HG02885 (cell line): ENCODE data around the gene ADGRL2.
"Not testable (repeated sequence)": the region's sequence is repeated elsewhere in the genome, so short reads cannot be mapped to it uniquely, and the experiment has no call there.

Source experiments
- ATAC-seq: cut with Tn5 transposase; IDR thresholded peaks from one replicate; pipeline ENCODE4 v1.9.1; 2021; ENCODE audit warnings: mild to moderate bottlenecking; ENCODE audit not compliant: unreplicated experiment, poor library complexity

Gene ADGRL2

GRCh38 chr1:81846630-81847029 lies 45.9 kb downstream of the ADGRL2 start:
- ATAC-seq: no peak

- ATAC-seq: no peak
Observed at GRCh38 chr1:81847063-81847462, 46.3 kb downstream of the ADGRL2 start.

DNA sequence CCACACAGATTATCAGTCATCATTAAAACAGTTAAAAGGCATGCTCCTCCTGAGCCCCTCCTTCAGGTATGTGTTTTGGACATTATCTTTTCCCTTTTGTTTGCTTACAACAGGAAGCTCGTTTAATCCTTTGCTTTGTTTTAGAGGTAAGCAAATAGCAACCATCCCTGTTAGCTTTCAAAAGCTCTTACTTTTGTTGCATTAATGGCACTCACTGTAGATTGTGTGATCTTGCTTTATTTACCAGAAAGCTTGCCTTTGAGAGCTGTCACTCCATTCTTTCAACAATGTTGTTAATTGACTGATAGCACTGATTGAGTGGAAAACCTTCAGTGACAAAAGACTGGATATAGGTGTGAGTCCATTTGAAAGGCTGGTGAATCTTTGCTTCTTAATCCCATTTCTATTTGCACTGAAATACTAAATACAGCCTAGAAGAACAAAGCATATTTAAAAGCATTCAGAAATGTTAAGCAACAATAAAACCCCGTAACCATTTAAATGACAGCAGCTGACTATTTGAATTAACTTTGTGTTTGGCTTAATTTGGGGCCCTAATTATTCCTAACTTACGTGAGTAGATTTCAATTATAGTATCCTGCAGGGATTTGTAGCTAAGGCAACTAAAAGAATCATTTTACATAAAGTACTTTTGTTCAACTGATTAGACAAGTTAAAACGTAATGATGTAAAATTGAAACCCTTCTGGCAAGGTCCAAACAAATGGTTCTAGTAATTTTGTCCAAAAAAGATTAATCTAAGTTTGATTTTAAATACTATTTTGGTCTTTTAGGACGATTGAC lies 48.3 kb downstream of the ADGRL2 start:
- no peak for ATAC-seq

DNA sequence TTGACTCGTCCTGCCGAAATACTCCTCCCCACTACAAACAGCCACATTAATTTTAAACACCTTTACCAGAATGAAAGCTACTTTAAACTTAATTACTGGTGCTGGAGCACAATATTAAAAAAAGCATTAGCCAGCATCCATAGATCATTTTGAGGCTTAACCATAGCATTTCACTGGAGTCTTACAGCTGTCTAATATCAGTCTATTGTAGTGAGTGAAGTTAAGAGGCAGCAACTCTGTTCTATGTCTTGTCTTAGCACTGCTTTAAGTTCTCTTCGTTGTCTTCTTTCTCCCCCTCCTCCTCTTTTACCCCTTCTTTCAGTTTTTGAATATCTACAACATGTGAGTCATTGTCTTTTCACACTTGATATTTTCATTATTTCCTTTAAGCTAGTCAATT lies 49.3 kb downstream of the ADGRL2 start:
- no peak for ATAC-seq

DNA sequence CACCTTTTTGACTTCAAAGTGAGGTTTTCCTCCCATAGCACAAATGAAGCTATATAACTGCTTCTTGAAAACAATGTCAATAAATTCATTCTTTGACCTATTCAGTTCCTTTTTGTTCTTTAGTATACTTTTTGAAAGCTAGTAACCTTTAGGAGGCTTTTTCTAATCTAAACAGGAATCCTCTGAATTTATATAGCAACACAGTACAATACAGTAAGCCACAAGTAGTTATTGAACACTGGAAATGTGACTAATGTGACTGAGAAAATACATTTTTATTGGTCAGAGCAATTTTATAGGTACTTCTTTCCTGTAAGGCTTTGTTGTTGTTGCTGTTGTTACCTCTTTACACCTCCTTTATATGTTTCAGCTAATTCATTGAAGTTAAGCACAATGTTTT lies 49.8 kb downstream of the ADGRL2 start:
- ATAC-seq: no peak

DNA sequence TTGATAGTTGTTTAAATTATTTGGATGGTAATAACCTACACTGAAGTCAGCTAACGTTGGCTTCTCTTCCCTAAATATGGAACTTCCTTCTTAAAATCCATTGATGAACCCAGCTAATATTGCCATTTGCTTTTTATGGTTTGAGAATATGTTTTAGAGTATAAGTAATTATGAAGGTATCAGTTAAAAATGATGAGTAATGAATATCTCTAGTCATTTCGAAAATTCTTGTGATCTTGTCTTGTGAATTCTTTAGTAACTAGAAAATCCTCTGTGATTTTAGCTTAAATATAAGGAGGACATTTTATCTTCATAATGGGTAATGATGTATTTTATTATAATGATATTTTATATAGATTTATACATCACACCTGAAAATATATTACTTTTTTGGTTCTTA lies 50.5 kb downstream of the ADGRL2 start:
- ATAC-seq: no peak

DNA sequence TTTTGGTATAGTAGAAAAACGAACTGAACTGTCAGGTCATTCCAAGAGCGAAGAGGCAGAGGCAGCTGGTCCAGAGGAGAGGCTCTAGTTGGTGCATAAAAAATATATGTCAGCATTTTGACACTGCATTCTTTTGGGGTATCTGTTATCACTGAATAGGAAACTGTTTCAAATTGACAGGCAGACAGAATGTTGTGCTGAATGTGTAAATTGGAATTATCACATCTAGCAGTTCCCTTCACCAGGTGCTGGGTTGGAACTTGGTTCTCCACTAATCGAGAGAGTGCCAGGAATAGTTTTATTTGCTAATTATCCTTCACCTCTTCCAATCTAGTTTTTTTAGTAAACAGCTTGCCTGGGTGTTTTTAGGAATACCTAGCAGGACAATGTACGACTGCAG lies 52.2 kb downstream of the ADGRL2 start:
- no peak for ATAC-seq

DNA sequence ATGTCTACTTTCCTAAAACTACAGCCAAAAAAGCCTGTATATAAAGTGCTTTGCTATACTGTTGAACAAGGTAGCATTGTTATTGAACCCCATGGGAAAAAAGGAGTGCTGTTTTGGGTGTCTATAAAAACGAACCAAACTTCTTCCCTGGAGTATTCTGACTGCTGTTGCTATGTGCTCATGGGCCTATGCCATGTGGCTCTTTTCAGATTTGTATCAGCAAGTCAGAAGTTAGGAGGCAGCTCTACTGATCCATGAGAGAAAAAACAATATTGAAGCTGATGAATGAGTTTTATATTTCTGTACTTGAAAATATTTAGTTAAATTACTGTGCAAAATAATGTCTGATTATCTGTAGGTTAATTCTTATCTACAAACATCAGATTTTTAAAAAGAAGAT lies 66.5 kb downstream of the ADGRL2 start:
- ATAC-seq: no peak

DNA sequence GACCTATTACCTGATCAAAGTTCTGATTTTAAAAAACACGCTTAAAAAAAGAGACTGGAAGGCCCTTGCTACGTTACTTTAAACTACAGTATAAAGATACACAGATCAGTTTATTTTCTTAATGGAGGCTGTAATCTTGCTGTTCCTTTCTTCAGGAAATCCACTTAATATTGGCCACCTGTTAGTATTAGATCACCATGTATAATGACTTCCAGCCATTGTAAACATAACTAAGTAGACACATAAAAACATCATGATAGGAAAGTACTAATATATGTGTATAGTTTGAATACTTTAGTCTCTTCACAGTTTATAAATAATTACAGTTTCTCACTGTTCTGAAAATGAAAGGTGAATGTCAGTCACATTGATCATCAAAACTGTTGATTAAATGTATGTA lies 68.6 kb downstream of the ADGRL2 start:
- no peak for ATAC-seq

- ATAC-seq: not testable (repeated sequence)
Observed at GRCh38 chr1:81871091-81871490, 70.4 kb downstream of the ADGRL2 start.

GRCh38 chr1:81873946-81874345 lies 73.2 kb downstream of the ADGRL2 start:
- ATAC-seq: no peak

DNA sequence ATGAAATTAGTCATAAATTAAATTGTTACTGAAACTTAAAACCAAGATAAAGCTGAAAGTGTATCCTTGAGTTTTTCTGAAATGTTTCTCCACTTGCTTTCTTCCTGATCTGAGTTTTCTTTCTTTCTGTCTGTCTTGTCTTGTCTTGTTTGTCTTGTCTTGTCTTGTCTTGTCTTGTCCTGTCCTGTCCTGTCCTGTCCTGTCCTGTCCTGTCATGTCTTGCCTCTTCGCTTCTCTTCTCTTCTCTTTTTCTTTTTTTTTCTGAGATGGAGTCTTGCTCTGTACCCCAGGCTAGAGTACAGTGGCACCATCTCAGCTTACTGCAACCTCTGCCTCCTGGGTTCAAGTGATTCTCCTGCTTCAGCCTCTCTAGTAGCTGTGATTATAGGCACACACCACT lies 73.7 kb downstream of the ADGRL2 start:
- ATAC-seq: no peak

- no peak for ATAC-seq
Observed at GRCh38 chr1:81874940-81875339, 74.2 kb downstream of the ADGRL2 start.

GRCh38 chr1:81876901-81877733 lies 76.4 kb downstream of the ADGRL2 start:
- ATAC-seq: no peak

DNA sequence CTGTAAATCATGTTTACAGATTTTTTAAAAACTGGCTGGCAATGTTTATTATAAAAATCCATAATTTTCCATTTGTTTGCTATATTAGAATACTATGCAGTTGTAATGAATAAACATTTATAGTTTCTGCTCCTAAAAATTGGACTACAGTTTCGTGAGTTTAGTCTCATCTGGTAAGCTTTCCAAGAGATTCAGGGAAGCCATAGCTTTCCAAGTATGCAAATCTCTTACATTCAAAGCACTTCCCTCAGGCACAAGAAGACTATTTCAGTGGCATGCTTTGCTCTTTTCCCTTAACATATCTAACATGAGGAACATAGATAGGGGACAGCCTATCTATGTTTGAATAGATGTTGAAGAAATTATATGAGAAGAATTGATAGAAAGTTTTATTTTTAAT lies 77.2 kb downstream of the ADGRL2 start:
- ATAC-seq: no peak

DNA sequence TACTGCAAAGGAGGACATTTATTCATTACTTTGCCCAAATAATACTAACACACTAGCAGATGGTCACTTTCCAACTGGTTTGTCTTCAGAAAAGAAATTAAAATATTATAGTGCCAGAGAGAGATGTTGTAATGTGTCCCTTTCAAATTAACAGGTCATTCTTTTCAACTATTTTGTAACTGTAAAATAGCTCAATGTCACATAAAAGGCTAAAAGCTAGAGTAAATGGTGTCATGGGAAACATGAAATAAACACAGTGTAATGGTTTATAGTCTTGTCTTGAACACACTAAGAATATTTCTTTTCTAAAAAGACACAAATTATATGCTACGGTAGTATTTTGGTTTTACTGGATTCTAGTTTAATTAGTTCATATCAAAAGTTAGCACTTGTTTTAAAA lies 77.8 kb downstream of the ADGRL2 start:
- ATAC-seq: no peak

DNA sequence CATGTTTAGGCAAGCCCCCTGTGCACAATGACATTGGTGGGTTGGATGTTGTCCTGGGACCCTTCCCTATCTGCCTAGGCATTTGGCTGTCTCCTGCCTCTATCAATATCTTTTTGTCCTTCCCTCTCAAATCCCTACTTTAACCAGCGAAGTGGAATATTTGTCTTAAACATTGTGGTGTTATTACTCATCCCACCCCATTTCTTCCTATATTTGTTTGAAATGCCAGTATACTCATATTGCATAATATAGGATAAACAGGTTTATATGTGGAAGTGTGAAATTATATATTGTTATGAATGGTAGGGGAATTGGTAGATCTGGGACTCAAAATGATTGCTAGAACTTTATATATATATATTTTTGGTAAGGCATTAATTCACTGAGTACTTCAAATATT lies 80.0 kb downstream of the ADGRL2 start:
- no peak for ATAC-seq

DNA sequence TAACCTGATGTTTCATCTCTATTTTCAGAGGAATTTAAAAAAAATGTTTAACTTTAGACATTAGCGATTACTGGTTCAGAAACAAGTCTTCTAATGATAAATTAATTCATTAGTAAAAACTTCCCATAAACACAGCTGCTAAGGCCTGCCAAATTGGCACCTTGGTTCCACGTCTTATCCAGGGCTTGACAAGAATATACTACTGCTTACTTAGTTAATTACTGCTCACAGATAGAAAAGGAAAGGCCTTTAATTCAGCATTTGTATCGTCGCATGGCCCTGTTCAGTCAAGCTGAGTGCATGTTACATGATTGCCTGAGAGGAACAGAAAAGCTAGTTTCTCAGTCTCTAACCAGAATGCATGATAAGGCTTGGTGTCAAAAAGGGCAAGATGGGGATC lies 84.6 kb downstream of the ADGRL2 start:
- no peak for ATAC-seq

DNA sequence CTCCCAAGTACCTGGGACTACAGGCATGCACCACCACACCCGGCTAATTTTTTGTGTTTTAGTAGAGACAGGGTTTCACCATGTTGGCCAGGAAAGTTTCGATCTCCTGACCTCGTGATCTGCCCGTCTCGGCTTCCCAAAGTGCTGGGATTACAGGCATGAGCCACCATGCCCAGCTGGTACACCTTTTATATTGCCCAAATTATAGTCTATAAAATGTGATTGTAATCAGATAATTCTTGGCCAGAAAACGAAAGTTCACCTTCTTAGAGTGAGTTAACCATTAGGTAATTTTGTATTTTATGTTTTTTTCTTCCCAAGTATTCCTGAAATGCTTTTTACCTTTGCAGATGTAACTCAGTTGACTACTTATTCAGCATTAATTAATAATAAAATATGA lies 85.6 kb downstream of the ADGRL2 start:
- not testable (repeated sequence) for ATAC-seq

DNA sequence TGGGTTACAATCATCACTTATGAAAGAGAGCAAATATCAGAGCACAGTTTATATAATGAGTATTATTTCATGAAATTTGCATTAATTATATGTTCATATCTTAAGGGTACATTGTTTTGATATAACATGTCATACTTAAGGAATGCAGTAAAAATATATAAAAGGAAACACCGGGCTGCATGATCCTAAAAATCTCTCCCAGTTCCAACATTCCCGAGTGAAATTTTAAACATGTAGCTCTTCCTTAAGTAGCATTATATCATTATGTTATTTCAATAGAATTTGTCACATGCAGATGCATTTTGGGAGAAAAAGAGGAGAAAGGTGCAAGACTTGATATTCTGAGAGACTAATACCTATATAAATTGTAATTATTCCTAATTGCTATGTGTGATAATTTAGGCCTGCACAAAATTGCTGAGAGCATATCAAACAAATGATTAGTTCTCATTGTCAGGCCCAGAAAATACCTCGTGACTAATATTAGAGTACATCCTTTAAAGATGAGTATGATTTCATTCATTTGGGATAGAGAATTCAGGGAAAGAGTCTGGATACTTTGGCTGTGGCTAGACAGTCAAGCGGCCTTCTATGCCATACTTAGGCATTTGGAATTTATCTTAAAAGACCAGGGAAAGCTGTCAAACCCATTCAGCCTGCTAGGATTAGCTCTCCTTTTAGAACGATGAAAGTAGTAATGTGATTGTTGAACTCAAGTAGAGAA lies 86.8 kb downstream of the ADGRL2 start:
- no peak for ATAC-seq

- ATAC-seq: no peak
Observed at GRCh38 chr1:81889166-81889565, 88.4 kb downstream of the ADGRL2 start.
